Kidney (tissue), 14 donors: ENCODE measurements around the gene RANBP10. TPM values are rescaled to one million over a fixed set of nuclear protein-coding genes. Genes with fewer than 3 reads are reported as not detected.

Experiments
- DNase-seq, 5 donors: peaks; one replicate each; pipeline ENCODE4 v3.0.0-alpha.2; 2013 to 2020
- FAIRE-seq: peaks from 2 replicates; lab custom pipeline; 2012; peaks lifted over from hg19 to GRCh38; lab: Jason Lieb, UNC
- H3K27ac ChIP-seq, 2 donors: one replicate each; pipeline ENCODE4 v1.7.0; 2013; ENCODE audit warnings: low read depth in 2 of 2, low read length in 2 of 2, inconsistent platforms in 1 of 2
- H3K27me3 ChIP-seq: one replicate; pipeline ENCODE4 v1.7.1; 2013; ENCODE audit warnings: low read length, inconsistent platforms; ENCODE audit not compliant: control insufficient read depth, insufficient read depth
- H3K36me3 ChIP-seq, 3 donors: one replicate each; pipeline versions ENCODE4 v1.7.0 to v1.7.1; 2013; ENCODE audit warnings: low read length in 3 of 3, control low read depth in 1 of 3, inconsistent platforms in 1 of 3; ENCODE audit not compliant: insufficient read depth in 3 of 3, control insufficient read depth in 2 of 3
- H3K4me1 ChIP-seq, 3 donors: one replicate each; pipeline versions ENCODE4 v1.7.0 to v1.7.1; 2013; ENCODE audit warnings: low read length in 3 of 3, inconsistent platforms in 1 of 3, low read depth in 1 of 3; ENCODE audit not compliant: control insufficient read depth in 2 of 3, insufficient read depth in 2 of 3
- H3K4me3 ChIP-seq, 3 donors: one replicate each; pipeline versions ENCODE4 v1.7.0 to v1.8.1; 2013; ENCODE audit warnings: low read length in 3 of 3, control low read depth in 1 of 3, inconsistent platforms in 1 of 3
- H3K9ac ChIP-seq, 3 donors: one replicate each; pipeline versions ENCODE4 v1.7.0 to v1.7.1; 2013; ENCODE audit warnings: low read length in 3 of 3, control low read depth in 1 of 3, inconsistent platforms in 1 of 3
- H3K9me3 ChIP-seq, 3 donors: one replicate each; pipeline versions ENCODE4 v1.7.0 to v1.7.1; 2013; ENCODE audit warnings: low read length in 3 of 3, control low read depth in 1 of 3, inconsistent platforms in 1 of 3; ENCODE audit not compliant: control insufficient read depth in 2 of 3, insufficient read depth in 1 of 3
- CTCF ChIP-seq: IDR thresholded peaks from 3 replicates; pipeline ENCODE4 v1.5.1; 2012; ENCODE audit warnings: mild to moderate bottlenecking, moderate library complexity, borderline replicate concordance; ENCODE audit not compliant: insufficient read depth; ENCODE audit errors: extremely low read depth
- intact Hi-C: fragments of 100-400 bp; cut with DNase I; formaldehyde crosslinking; loops from one replicate; pipeline ENCODE4 v1.11.1; 2022
- polyA plus RNA-seq: library from polyadenylated mRNA; stranded (reverse); fragments of 350-450 nt; fragmentation: Illumina TruSeq; extraction: RNeasy Lipid Tissue Mini Kit (QIAGEN cat#74804); gene quantifications from one replicate; pipeline ENCODE4 v1.2.3, GENCODE V29; 2014; ENCODE audit warnings: low read depth, low replicate concordance; ENCODE audit not compliant: insufficient read depth
- total RNA-seq: library from RNA; stranded (reverse); fragmentation: NEBNext Ultra II Directional; extraction: Animal tissue kit (Norgen Biotek cat#: 25700); gene quantifications from one replicate; pipeline ENCODE4 v1.2.1, GENCODE V29; 2021
- donor health status: control.
- donor health status: control.
- donor health status: control.
- donor health status: control.
- donor health status: control.
- donor health status: DM: yes; HTN: yes; CAD: no.
- donor health status: Normal renal cell carcinoma (clear cell type).

The RANBP10 gene
- total and polyA plus RNA-seq, 2 donors from 2014 or later, result 7.0 to 22.3 TPM

DNA sequence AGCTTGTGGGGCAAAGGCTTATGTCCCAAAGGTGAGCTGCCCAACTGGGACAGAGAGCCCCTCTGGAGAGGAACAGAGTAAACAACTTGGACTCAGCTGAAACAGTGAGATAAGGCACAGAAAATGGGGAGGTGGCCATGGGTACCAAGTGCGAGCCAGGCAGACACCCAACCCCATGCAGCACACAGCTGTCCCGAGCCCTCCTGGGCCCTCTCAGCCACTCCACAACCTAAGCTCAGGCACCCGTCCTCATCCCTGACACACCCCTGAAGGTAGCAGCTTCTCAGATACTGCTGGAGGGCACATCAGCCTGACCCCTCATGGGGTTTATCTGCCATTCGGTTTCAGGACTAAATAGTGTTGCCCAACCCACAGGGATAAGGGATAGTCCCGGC is 82.5 kb downstream of the RANBP10 start:
- Histone ChIP-seq H3K36me3 (peaks cover 2 to 19% (median 5%) of the 10 kb centered on the region in 3 donors), H3K9me3 (no peaks in the 10 kb centered on the region), H3K4me1 (peaks cover 0 to 6% (median 0%) of the 10 kb centered on the region in 3 donors), H3K9ac (no peak overlapping the region), H3K27me3 (no peaks in the 10 kb centered on the region), H3K27ac (no peak overlapping the region), H3K4me3 (no peak overlapping the region)
- no peak for DNase-seq
- intact Hi-C loops, result no loop called here
- no peak for FAIRE-seq
- TF ChIP-seq CTCF, result no peak

DNA sequence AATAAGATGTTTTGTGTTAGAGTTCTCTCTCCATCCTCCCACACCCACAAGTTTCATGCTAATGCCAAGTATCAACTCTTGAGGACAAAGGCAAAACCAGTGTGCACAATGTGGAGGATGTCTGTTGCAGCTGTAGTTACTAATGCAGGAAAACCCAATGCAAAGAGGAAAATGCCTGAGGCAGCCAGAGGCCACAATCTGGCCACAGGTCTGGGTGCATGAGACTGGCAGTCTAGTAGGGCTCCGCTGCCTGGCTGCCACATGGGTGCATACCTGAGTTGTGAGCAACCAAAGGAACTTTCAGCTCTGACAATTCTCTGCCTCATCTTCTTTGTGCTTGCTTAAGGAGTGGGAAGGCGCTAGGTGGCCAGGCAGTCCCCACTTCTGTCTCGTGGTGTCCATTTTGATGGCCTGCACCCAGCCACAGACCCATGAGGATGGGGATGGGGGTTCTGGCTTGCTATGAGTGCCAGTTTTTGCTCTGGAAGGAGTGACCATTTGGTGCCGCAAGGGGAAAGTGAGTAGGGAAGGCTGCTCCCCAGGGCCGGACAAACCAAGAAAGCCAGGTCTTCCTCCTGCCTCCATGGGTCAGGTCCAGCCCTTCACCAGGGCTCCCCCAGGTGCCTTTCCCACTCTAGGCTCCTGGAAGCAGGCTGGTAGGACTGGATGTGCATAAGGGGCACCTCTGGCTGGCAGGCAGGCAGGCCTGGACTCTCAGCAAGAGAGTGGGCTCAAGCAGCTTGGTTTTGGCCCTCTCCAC is 83.0 kb downstream of the RANBP10 start:
- Histone ChIP-seq H3K4me1 (peaks cover 0 to 10% (median 3%) of the 10 kb centered on the region in 3 donors), H3K9me3 (no peaks in the 10 kb centered on the region), H3K36me3 (peaks cover under 1 to 14% (median 5%) of the 10 kb centered on the region in 3 donors), H3K27ac (no peak overlapping the region), H3K9ac (no peak overlapping the region), H3K27me3 (no peaks in the 10 kb centered on the region), H3K4me3 (no peak overlapping the region)
- intact Hi-C loops, result no loop called here
- TF ChIP-seq CTCF, result no peak
- FAIRE-seq (no peak), DNase-seq (no peak)

- FAIRE-seq, result no peak
- no peak for TF ChIP-seq CTCF
- Histone ChIP-seq H3K9ac (no peak overlapping the region), H3K27me3 (no peaks in the 10 kb centered on the region), H3K4me3 (peak overlapping the region in 1 of 3 donors; percentile 74), H3K4me1 (peaks cover 0 to 12% (median 7%) of the 10 kb centered on the region in 3 donors), H3K9me3 (no peaks in the 10 kb centered on the region), H3K27ac (peak overlapping the region in 1 of 2 donors; percentile 97), H3K36me3 (no peaks in the 10 kb centered on the region)
- intact Hi-C loops, result no loop called here
- no peak for DNase-seq
Measured at GRCh38 chr16:67720236-67720635, 86.1 kb downstream of the RANBP10 start.
